ENCODE measurements around the gene ASIC4. TPM values are rescaled to one million over a fixed set of nuclear protein-coding genes. Genes with fewer than 3 reads are reported as not detected.

Gene ASIC4
- total RNA-seq, 1 donor from 2014 or later = not detected

Other genes with a start within 250 kb of the ASIC4 start
- gene DNAJB2, start 235.1 kb upstream of the ASIC4 start, total RNA-seq = 46.7 and 53.0 TPM in 2 replicates
- not detected in 2 replicates for gene PTPRN, start 205.1 kb upstream of the ASIC4 start, total RNA-seq
- gene RESP18, start 181.7 kb upstream of the ASIC4 start, total RNA-seq = not detected in 2 replicates
- gene DNPEP, start 126.6 kb upstream of the ASIC4 start, total RNA-seq = 78.3 and 81.0 TPM in 2 replicates
- gene DES, start 96.1 kb upstream of the ASIC4 start, total RNA-seq = not detected in 2 replicates
- gene SPEG, start 79.6 kb upstream of the ASIC4 start, total RNA-seq = 0.05 and 0.39 TPM in 2 replicates
- 54.0 and 55.0 TPM in 2 replicates for gene GMPPA, start 15.6 kb upstream of the ASIC4 start, total RNA-seq
- 19.5 and 21.1 TPM in 2 replicates for gene CHPF, start 29.3 kb downstream of the ASIC4 start, total RNA-seq
- gene TMEM198, start 29.5 kb downstream of the ASIC4 start, total RNA-seq = 1.0 and 1.3 TPM in 2 replicates
- 0.12 and 0.25 TPM in 2 replicates for gene OBSL1, start 57.1 kb downstream of the ASIC4 start, total RNA-seq
- gene INHA, start 57.8 kb downstream of the ASIC4 start, total RNA-seq = not detected in 2 replicates
- 35.8 and 38.7 TPM in 2 replicates for gene STK11IP, start 83.4 kb downstream of the ASIC4 start, total RNA-seq
- gene SLC4A3, start 113.1 kb downstream of the ASIC4 start, total RNA-seq = not detected in 2 replicates

Measured in T-helper 1 cell treated with Interleukin-12 subunit alpha and Interleukin-12 subunit beta and Interleukin-4 antibody, amounts not matched to agents 30 ng/mL and 1 ng/mL, for 36 hours (primary cell).